HEK293 (cell line): ENCODE measurements around the gene CAND2.

Experiments used
- CTCF ChIP-seq: fragments of 450-650 bp; formaldehyde crosslinking; IDR thresholded peaks from 2 replicates; pipeline ENCODE4 v1.5.1; 2016; ENCODE audit warnings: missing biosample characterization, missing genetic modification characterization
- FEZF1 ChIP-seq: fragments of 450-650 bp; formaldehyde crosslinking; IDR thresholded peaks from 2 replicates; pipeline ENCODE4 v1.5.1; 2016; ENCODE audit warnings: missing biosample characterization, missing genetic modification characterization
- PATZ1 ChIP-seq: fragments of 450-650 bp; formaldehyde crosslinking; IDR thresholded peaks from 2 replicates; pipeline ENCODE4 v1.5.1; 2016; ENCODE audit warnings: missing biosample characterization, missing genetic modification characterization
- TCF7L2 ChIP-seq: IDR thresholded peaks from 2 replicates; pipeline ENCODE4 v1.6.1; 2011; ENCODE audit warnings: low read depth, mild to moderate bottlenecking, inconsistent platforms, low read length, moderate library complexity, borderline replicate concordance
- YY1 ChIP-seq: fragments of 450-650 bp; formaldehyde crosslinking; IDR thresholded peaks from 2 replicates; pipeline ENCODE4 v1.5.1; 2018; ENCODE audit warnings: missing biosample characterization, missing genetic modification characterization
- ZBTB26 ChIP-seq: fragments of 450-650 bp; formaldehyde crosslinking; optimal IDR thresholded peaks from 2 replicates; pipeline ENCODE3; 2016; ENCODE audit warnings: missing biosample characterization, mild to moderate bottlenecking, missing genetic modification characterization
- ZEB2 ChIP-seq: fragments of 450-650 bp; formaldehyde crosslinking; IDR thresholded peaks from 2 replicates; pipeline ENCODE4 v1.5.1; 2016; ENCODE audit warnings: missing biosample characterization, missing genetic modification characterization
- ZNF561 ChIP-seq: fragments of 450-650 bp; IDR thresholded peaks from 2 replicates; pipeline ENCODE4 v1.5.1; 2018; ENCODE audit warnings: missing biosample characterization, missing genetic modification characterization, borderline replicate concordance
- TF ChIP-seq, protein P1 (sequence below): fragments of 450-650 bp; formaldehyde crosslinking; IDR thresholded peaks from 2 replicates; pipeline ENCODE4 v1.5.1; 2016; ENCODE audit warnings: missing biosample characterization, missing genetic modification characterization
- TF ChIP-seq, protein P2 (sequence below): fragments of 450-650 bp; formaldehyde crosslinking; IDR thresholded peaks from 2 replicates; pipeline ENCODE4 v1.5.1; 2016; ENCODE audit warnings: missing biosample characterization, missing genetic modification characterization, low read depth
- TF ChIP-seq, protein P3 (sequence below): fragments of 450-650 bp; formaldehyde crosslinking; IDR thresholded peaks from 2 replicates; pipeline ENCODE4 v1.5.1; 2016; ENCODE audit warnings: missing biosample characterization, missing genetic modification characterization

DNA sequence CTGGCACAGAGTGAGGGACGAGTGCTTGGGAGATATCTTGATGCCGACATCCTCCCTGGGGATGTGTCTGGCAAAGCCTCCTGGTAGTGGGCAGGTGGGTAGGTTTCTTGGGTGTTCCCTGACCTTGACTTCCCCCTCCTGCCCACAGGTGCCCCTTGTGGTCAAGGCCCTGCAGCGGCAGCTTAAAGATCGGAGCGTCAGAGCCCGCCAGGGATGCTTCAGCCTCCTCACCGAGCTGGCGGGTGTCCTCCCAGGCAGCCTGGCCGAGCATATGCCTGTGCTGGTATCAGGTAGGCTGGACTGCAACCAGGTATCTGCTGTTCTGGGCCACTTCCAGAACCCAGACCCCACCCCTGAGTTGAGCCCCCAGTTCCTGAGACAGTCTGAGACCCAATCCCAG, 19.2 kb downstream of the CAND2 start:
- TF ChIP-seq CTCF (tag by site-specific recombination) (no peak), ZEB2 (no peak), ZNF561 (tag by site-specific recombination) (no peak), PATZ1 (no peak), YY1 (tag by site-specific recombination) (no peak), ZBTB26 (tag by site-specific recombination) (no peak), FEZF1 (tag by site-specific recombination) (no peak), TCF7L2 (no peak)
- TF ChIP-seq, protein P1, sequence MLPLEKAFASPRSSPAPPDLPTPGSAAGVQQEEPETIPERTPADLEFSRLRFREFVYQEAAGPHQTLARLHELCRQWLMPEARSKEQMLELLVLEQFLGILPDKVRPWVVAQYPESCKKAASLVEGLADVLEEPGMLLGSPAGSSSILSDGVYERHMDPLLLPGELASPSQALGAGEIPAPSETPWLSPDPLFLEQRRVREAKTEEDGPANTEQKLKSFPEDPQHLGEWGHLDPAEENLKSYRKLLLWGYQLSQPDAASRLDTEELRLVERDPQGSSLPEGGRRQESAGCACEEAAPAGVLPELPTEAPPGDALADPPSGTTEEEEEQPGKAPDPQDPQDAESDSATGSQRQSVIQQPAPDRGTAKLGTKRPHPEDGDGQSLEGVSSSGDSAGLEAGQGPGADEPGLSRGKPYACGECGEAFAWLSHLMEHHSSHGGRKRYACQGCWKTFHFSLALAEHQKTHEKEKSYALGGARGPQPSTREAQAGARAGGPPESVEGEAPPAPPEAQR: no peak
- TF ChIP-seq, protein P2, sequence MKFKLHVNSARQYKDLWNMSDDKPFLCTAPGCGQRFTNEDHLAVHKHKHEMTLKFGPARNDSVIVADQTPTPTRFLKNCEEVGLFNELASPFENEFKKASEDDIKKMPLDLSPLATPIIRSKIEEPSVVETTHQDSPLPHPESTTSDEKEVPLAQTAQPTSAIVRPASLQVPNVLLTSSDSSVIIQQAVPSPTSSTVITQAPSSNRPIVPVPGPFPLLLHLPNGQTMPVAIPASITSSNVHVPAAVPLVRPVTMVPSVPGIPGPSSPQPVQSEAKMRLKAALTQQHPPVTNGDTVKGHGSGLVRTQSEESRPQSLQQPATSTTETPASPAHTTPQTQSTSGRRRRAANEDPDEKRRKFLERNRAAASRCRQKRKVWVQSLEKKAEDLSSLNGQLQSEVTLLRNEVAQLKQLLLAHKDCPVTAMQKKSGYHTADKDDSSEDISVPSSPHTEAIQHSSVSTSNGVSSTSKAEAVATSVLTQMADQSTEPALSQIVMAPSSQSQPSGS: no peak
- TF ChIP-seq, protein P3, sequence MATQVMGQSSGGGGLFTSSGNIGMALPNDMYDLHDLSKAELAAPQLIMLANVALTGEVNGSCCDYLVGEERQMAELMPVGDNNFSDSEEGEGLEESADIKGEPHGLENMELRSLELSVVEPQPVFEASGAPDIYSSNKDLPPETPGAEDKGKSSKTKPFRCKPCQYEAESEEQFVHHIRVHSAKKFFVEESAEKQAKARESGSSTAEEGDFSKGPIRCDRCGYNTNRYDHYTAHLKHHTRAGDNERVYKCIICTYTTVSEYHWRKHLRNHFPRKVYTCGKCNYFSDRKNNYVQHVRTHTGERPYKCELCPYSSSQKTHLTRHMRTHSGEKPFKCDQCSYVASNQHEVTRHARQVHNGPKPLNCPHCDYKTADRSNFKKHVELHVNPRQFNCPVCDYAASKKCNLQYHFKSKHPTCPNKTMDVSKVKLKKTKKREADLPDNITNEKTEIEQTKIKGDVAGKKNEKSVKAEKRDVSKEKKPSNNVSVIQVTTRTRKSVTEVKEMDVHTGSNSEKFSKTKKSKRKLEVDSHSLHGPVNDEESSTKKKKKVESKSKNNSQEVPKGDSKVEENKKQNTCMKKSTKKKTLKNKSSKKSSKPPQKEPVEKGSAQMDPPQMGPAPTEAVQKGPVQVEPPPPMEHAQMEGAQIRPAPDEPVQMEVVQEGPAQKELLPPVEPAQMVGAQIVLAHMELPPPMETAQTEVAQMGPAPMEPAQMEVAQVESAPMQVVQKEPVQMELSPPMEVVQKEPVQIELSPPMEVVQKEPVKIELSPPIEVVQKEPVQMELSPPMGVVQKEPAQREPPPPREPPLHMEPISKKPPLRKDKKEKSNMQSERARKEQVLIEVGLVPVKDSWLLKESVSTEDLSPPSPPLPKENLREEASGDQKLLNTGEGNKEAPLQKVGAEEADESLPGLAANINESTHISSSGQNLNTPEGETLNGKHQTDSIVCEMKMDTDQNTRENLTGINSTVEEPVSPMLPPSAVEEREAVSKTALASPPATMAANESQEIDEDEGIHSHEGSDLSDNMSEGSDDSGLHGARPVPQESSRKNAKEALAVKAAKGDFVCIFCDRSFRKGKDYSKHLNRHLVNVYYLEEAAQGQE (tag by site-specific recombination): no peak
